Activated gamma-delta T cell (primary cell): ENCODE measurements around the gene CYP2C19.
"Not testable (repeated sequence)": the region's sequence is repeated elsewhere in the genome, so short reads cannot be mapped to it uniquely, and the experiment has no call there.

Experiments
- DNase-seq: peaks from one replicate; lab custom pipeline; 2025; lab: John Stamatoyannopoulos, UW
- total RNA-seq, 2 donors: gene quantifications; one replicate each; lab custom pipeline; 2026; lab: John Stamatoyannopoulos, UW

Gene CYP2C19
- 0 reads per million in 2 donors for total RNA-seq

GRCh38 chr10:94762393-94762792 lies at the start of gene CYP2C19:
Gene CYP2C19 (plus strand): TSS chr10:94762681. CDS start chr10:94762706, 25 bp downstream.
- no peak for DNase-seq

- DNase-seq = no peak
Observed at GRCh38 chr10:94725871-94726270, 36.6 kb upstream of the CYP2C19 start.

- DNase-seq = no peak
Observed at GRCh38 chr10:94735197-94735596, 27.3 kb upstream of the CYP2C19 start.

GRCh38 chr10:94738588-94738987 lies 23.9 kb upstream of the CYP2C19 start:
- DNase-seq = no peak

- no peak for DNase-seq
Observed at GRCh38 chr10:94747137-94747536, 15.3 kb upstream of the CYP2C19 start.

GRCh38 chr10:94747838-94748237 lies 14.6 kb upstream of the CYP2C19 start:
- DNase-seq = no peak

- no peak for DNase-seq
Observed at GRCh38 chr10:94757916-94758315, 4.6 kb upstream of the CYP2C19 start.

- no peak for DNase-seq
Observed at GRCh38 chr10:94760586-94761178, 1.8 kb upstream of the CYP2C19 start.

- not testable (repeated sequence) for DNase-seq
Observed at GRCh38 chr10:94775425-94775824, 12.9 kb downstream of the CYP2C19 start.

- DNase-seq = no peak
Observed at GRCh38 chr10:94777886-94778458, 15.5 kb downstream of the CYP2C19 start.

GRCh38 chr10:94780844-94781243 lies 18.4 kb downstream of the CYP2C19 start:
- no peak for DNase-seq

GRCh38 chr10:94784256-94784655 lies 21.8 kb downstream of the CYP2C19 start:
- DNase-seq = no peak

- no peak for DNase-seq
Observed at GRCh38 chr10:94785211-94785610, 22.7 kb downstream of the CYP2C19 start.

- not testable (repeated sequence) for DNase-seq
Observed at GRCh38 chr10:94800551-94800950, 38.1 kb downstream of the CYP2C19 start.

- no peak for DNase-seq
Observed at GRCh38 chr10:94803307-94803706, 40.8 kb downstream of the CYP2C19 start.

GRCh38 chr10:94830025-94830424 lies 67.5 kb downstream of the CYP2C19 start:
- DNase-seq = not testable (repeated sequence)

- DNase-seq = no peak
Observed at GRCh38 chr10:94846204-94846603, 83.7 kb downstream of the CYP2C19 start.

GRCh38 chr10:94850766-94851165 lies 88.3 kb downstream of the CYP2C19 start:
- DNase-seq = no peak

- DNase-seq = no peak
Observed at GRCh38 chr10:94851263-94851662, 88.8 kb downstream of the CYP2C19 start.

- no peak for DNase-seq
Observed at GRCh38 chr10:94852438-94852837, 90.0 kb downstream of the CYP2C19 start.

- DNase-seq = no peak
Observed at GRCh38 chr10:94853065-94853464, 90.6 kb downstream of the CYP2C19 start.

- DNase-seq = no peak
Observed at GRCh38 chr10:94858005-94858404, 95.5 kb downstream of the CYP2C19 start.

GRCh38 chr10:94859086-94859485 lies 96.6 kb downstream of the CYP2C19 start:
- no peak for DNase-seq

GRCh38 chr10:94878649-94879048 lies 116.2 kb downstream of the CYP2C19 start:
- no peak for DNase-seq
